ENCODE results near the gene EEFSEC. TPM values are rescaled to one million over a fixed set of nuclear protein-coding genes. Genes with fewer than 3 reads are reported as not detected.

The EEFSEC gene
- total RNA-seq, 1 experiment from 2014 or later, result 14.6 TPM

GRCh38 chr3:128415200-128415772 lies 262.0 kb downstream of the EEFSEC start:
- TF ChIP-seq, protein P1, sequence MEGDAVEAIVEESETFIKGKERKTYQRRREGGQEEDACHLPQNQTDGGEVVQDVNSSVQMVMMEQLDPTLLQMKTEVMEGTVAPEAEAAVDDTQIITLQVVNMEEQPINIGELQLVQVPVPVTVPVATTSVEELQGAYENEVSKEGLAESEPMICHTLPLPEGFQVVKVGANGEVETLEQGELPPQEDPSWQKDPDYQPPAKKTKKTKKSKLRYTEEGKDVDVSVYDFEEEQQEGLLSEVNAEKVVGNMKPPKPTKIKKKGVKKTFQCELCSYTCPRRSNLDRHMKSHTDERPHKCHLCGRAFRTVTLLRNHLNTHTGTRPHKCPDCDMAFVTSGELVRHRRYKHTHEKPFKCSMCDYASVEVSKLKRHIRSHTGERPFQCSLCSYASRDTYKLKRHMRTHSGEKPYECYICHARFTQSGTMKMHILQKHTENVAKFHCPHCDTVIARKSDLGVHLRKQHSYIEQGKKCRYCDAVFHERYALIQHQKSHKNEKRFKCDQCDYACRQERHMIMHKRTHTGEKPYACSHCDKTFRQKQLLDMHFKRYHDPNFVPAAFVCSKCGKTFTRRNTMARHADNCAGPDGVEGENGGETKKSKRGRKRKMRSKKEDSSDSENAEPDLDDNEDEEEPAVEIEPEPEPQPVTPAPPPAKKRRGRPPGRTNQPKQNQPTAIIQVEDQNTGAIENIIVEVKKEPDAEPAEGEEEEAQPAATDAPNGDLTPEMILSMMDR (IDR thresholded peaks at IDR 0.05; ENCODE audit: unreplicated experiment), result no peak
- Mint-ChIP-seq H3K4me1 (ENCODE audit: insufficient read depth, unreplicated experiment) (peaks cover 18% of the 10 kb centered on the region), H3K27ac (ENCODE audit: low read depth, unreplicated experiment) (no peak overlapping the region), H3K36me3 (ENCODE audit: insufficient read depth, unreplicated experiment) (no peaks in the 10 kb centered on the region), H3K4me3 (ENCODE audit: unreplicated experiment) (no peak overlapping the region), H3K27me3 (ENCODE audit: insufficient read depth, unreplicated experiment) (peaks cover 21% of the 10 kb centered on the region), H3K9me3 (ENCODE audit: unreplicated experiment) (no peaks in the 10 kb centered on the region)
- ChIA-PET POLR2A (interaction anchor here (0.6 kb wide), 1 partner anchor 15 kb away, joined by 3 read pairs; no protein-coding TSS in a partner anchor), CTCF (interaction anchor here (0.7 to 1.2 kb wide), 2 partner anchors 193 to 1883 kb away, joined by 3 to 6 read pairs; no protein-coding TSS in a partner anchor)
- intact Hi-C loops (cut with micrococcal nuclease), result loop anchor here (5.0 to 10.0 kb wide), 2 partner anchors 240 to 318 kb away; no protein-coding TSS in a partner anchor
- DNase-seq (ENCODE audit: unreplicated experiment), result peak; percentile 25
- BruUV-seq (replicated peaks), result no TSS peak

GRCh38 chr3:128415773-128416577 lies 262.7 kb downstream of the EEFSEC start:
- ChIA-PET POLR2A (no interaction called here), CTCF (interaction anchor here (0.6 to 0.7 kb wide), 2 partner anchors 26 to 1883 kb away, joined by 3 read pairs; no protein-coding TSS in a partner anchor)
- peaks cover 18% of the 10 kb centered on the region for H3K4me1 Mint-ChIP-seq (ENCODE audit: insufficient read depth, unreplicated experiment)
- intact Hi-C loops (cut with micrococcal nuclease), result loop anchor here (5.0 to 10.0 kb wide), 2 partner anchors 241 to 319 kb away; no protein-coding TSS in a partner anchor
- no peak overlapping the region for H3K27ac Mint-ChIP-seq (ENCODE audit: low read depth, unreplicated experiment)
- BruUV-seq (replicated peaks), result no TSS peak
- no peaks in the 10 kb centered on the region for H3K36me3 Mint-ChIP-seq (ENCODE audit: insufficient read depth, unreplicated experiment)
- H3K9me3 Mint-ChIP-seq (ENCODE audit: unreplicated experiment), result no peaks in the 10 kb centered on the region
- H3K4me3 Mint-ChIP-seq (ENCODE audit: unreplicated experiment), result no peak overlapping the region
- DNase-seq (ENCODE audit: unreplicated experiment), result no peak
- TF ChIP-seq, protein P1 (IDR thresholded peaks at IDR 0.05; ENCODE audit: unreplicated experiment), result no peak
- peaks cover 22% of the 10 kb centered on the region for H3K27me3 Mint-ChIP-seq (ENCODE audit: insufficient read depth, unreplicated experiment)

GRCh38 chr3:128416578-128417211 lies 263.4 kb downstream of the EEFSEC start:
- CTCF ChIA-PET, result interaction anchor here (0.6 to 1.1 kb wide), 3 partner anchors 18 to 1434 kb away, joined by 3 to 4 read pairs (median 3); no protein-coding TSS in a partner anchor
- Mint-ChIP-seq H3K9me3 (ENCODE audit: unreplicated experiment) (no peaks in the 10 kb centered on the region), H3K27me3 (ENCODE audit: insufficient read depth, unreplicated experiment) (peaks cover 22% of the 10 kb centered on the region), H3K27ac (ENCODE audit: low read depth, unreplicated experiment) (no peak overlapping the region), H3K4me3 (ENCODE audit: unreplicated experiment) (peak overlapping the region; percentile 48), H3K4me1 (ENCODE audit: insufficient read depth, unreplicated experiment) (peaks cover 18% of the 10 kb centered on the region), H3K36me3 (ENCODE audit: insufficient read depth, unreplicated experiment) (no peaks in the 10 kb centered on the region)
- POLR2A ChIA-PET, result no interaction called here
- intact Hi-C loops (cut with micrococcal nuclease), result loop anchor here (5.0 to 10.0 kb wide), 2 partner anchors 242 to 319 kb away; no protein-coding TSS in a partner anchor
- TF ChIP-seq, protein P1 (IDR thresholded peaks at IDR 0.05; ENCODE audit: unreplicated experiment), result no peak
- no TSS peak for BruUV-seq (replicated peaks)
- DNase-seq (ENCODE audit: unreplicated experiment), result peak; percentile 96

DNA sequence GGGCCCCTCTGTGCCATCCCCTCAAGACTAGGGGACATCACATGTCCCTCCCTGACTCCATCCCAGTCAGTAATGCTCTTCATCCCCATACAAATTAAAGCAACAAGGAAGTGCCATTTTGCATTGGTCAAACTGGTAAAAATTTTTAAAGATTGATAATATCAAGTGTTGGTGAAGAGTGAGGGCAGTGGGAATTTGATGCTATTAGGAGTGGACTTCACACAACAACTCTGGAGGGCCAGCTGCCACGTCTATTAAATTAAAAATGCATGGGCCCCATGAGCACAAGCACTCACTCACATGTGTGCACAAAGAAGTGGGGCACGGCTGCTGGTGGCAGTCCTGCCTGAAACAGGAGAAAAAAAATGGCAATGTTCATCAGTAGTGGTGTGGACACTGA lies 265.6 kb downstream of the EEFSEC start:
- Mint-ChIP-seq H3K4me1 (ENCODE audit: insufficient read depth, unreplicated experiment) (peaks cover 18% of the 10 kb centered on the region), H3K36me3 (ENCODE audit: insufficient read depth, unreplicated experiment) (no peaks in the 10 kb centered on the region), H3K9me3 (ENCODE audit: unreplicated experiment) (no peaks in the 10 kb centered on the region), H3K27ac (ENCODE audit: low read depth, unreplicated experiment) (no peak overlapping the region), H3K27me3 (ENCODE audit: insufficient read depth, unreplicated experiment) (peaks cover 22% of the 10 kb centered on the region), H3K4me3 (ENCODE audit: unreplicated experiment) (no peak overlapping the region)
- ChIA-PET CTCF (no interaction called here), POLR2A (no interaction called here)
- no peak for DNase-seq (ENCODE audit: unreplicated experiment)
- BruUV-seq (replicated peaks), result no TSS peak
- TF ChIP-seq, protein P1 (IDR thresholded peaks at IDR 0.05; ENCODE audit: unreplicated experiment), result no peak
- intact Hi-C loops (cut with micrococcal nuclease), result loop anchor here (5.0 to 10.0 kb wide), 2 partner anchors 244 to 322 kb away; no protein-coding TSS in a partner anchor

All from MCF 10A (cell line).